ENCODE results near the gene PIGQ. TPM values are rescaled to one million over a fixed set of nuclear protein-coding genes. Genes with fewer than 3 reads are reported as not detected.
"Not testable (repeated sequence)": the region's sequence is repeated elsewhere in the genome, so short reads cannot be mapped to it uniquely, and the experiment has no call there.

Gene PIGQ
- total RNA-seq, 1 experiment from 2014 or later: 99.5 TPM

GRCh38 chr16:586047-586644, 16.4 kb downstream of the PIGQ start:
- no peak for DNase-seq (ENCODE audit: low spot score)

GRCh38 chr16:586645-587590, 17.1 kb downstream of the PIGQ start:
- DNase-seq (ENCODE audit: low spot score): no peak

GRCh38 chr16:588639-588888, 18.8 kb downstream of the PIGQ start:
- DNase-seq (ENCODE audit: low spot score): peak; percentile 56

- peak; percentile 95 for DNase-seq (ENCODE audit: low spot score)
Observed at GRCh38 chr16:588889-589657, 19.3 kb downstream of the PIGQ start.

GRCh38 chr16:589658-590187, 20.0 kb downstream of the PIGQ start, which contains the start of gene RAB40C:
Gene RAB40C (plus strand): TSS chr16:590066. CDS start chr16:590292, 226 bp downstream.
- peak; percentile 97 for DNase-seq (ENCODE audit: low spot score)

- DNase-seq (ENCODE audit: low spot score): peak; percentile 59
Observed at GRCh38 chr16:590188-590814, 20.5 kb downstream of the PIGQ start.

GRCh38 chr16:590815-591200, 21.0 kb downstream of the PIGQ start:
- no peak for DNase-seq (ENCODE audit: low spot score)

- DNase-seq (ENCODE audit: low spot score): no peak
Observed at GRCh38 chr16:591231-591630, 21.5 kb downstream of the PIGQ start.

GRCh38 chr16:591892-592517, 22.2 kb downstream of the PIGQ start:
- DNase-seq (ENCODE audit: low spot score): no peak

- peak; percentile 79 for DNase-seq (ENCODE audit: low spot score)
Observed at GRCh38 chr16:592518-593306, 22.9 kb downstream of the PIGQ start.

- peak; percentile 91 for DNase-seq (ENCODE audit: low spot score)
Observed at GRCh38 chr16:593406-593805, 23.6 kb downstream of the PIGQ start.

- DNase-seq (ENCODE audit: low spot score): no peak
Observed at GRCh38 chr16:593807-594206, 24.0 kb downstream of the PIGQ start.

GRCh38 chr16:595094-595528, 25.3 kb downstream of the PIGQ start:
- no peak for DNase-seq (ENCODE audit: low spot score)

GRCh38 chr16:595942-596735, 26.4 kb downstream of the PIGQ start:
- DNase-seq (ENCODE audit: low spot score): no peak

- DNase-seq (ENCODE audit: low spot score): no peak
Observed at GRCh38 chr16:596736-597060, 26.9 kb downstream of the PIGQ start.

- DNase-seq (ENCODE audit: low spot score): not testable (repeated sequence)
Observed at GRCh38 chr16:597655-598054, 27.9 kb downstream of the PIGQ start.

GRCh38 chr16:598823-599739, 29.3 kb downstream of the PIGQ start:
- no peak for DNase-seq (ENCODE audit: low spot score)

- DNase-seq (ENCODE audit: low spot score): no peak
Observed at GRCh38 chr16:600781-601180, 31.0 kb downstream of the PIGQ start.

- DNase-seq (ENCODE audit: low spot score): no peak
Observed at GRCh38 chr16:603933-604332, 34.2 kb downstream of the PIGQ start.

Measured in HT-29 (cell line).